ENCODE measurements around the gene MRPL57.

DNA sequence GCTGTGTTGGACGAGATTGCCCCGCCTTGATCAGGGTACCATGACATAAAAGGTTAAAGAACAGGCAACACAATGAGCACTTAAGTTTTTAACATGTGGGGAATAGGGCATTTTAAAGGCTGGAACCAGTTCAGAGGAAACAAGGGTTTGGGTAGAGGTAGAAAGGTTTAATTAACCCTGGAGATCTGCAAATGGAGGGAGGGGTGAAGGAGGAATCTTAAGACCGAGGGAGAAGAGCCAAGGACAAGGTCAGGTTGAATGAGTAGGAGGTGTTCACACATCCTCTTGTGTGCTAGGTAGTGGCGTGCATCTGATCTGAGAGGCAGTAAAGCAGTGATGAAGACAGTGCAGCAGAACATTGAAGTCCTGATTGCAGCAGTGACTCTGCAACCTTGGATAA lies 28.6 kb upstream of the MRPL57 start:
- TF ChIP-seq, protein P1, sequence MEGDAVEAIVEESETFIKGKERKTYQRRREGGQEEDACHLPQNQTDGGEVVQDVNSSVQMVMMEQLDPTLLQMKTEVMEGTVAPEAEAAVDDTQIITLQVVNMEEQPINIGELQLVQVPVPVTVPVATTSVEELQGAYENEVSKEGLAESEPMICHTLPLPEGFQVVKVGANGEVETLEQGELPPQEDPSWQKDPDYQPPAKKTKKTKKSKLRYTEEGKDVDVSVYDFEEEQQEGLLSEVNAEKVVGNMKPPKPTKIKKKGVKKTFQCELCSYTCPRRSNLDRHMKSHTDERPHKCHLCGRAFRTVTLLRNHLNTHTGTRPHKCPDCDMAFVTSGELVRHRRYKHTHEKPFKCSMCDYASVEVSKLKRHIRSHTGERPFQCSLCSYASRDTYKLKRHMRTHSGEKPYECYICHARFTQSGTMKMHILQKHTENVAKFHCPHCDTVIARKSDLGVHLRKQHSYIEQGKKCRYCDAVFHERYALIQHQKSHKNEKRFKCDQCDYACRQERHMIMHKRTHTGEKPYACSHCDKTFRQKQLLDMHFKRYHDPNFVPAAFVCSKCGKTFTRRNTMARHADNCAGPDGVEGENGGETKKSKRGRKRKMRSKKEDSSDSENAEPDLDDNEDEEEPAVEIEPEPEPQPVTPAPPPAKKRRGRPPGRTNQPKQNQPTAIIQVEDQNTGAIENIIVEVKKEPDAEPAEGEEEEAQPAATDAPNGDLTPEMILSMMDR (IDR thresholded peaks at IDR 0.05; ENCODE audit: low read depth, low read length) = no peak
- TF ChIP-seq POLR2A (IDR thresholded peaks at IDR 0.05; ENCODE audit: extremely low read depth, insufficient read length) (no peak), MYC (IDR thresholded peaks at IDR 0.05; ENCODE audit: low read depth, low read length) (no peak)
- TF ChIP-seq, protein P2, sequence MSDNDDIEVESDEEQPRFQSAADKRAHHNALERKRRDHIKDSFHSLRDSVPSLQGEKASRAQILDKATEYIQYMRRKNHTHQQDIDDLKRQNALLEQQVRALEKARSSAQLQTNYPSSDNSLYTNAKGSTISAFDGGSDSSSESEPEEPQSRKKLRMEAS (IDR thresholded peaks at IDR 0.05; ENCODE audit: low read depth, low read length) = no peak
